B cell (primary cell): Measurements from ENCODE around the gene MBD3. TPM values are rescaled to one million over a fixed set of nuclear protein-coding genes. Genes with fewer than 3 reads are reported as not detected.
A peak's percentile ranks its signal among the peaks of the same experiment; 100 is the strongest.

Source experiments
- ATAC-seq: fragments of 200-7000 bp; cut with Tn5 transposase; one replicate; pipeline ENCODE4 v1.10.0; 2021; ENCODE audit warnings: low read depth, mild to moderate bottlenecking, moderate number of reproducible peaks, moderate library complexity
- CTCF ChIA-PET: fragments of 350-600 bp; sonication (Branson Sonifier 250); formaldehyde crosslinking; loops from one replicate; lab custom pipeline; 2021; ENCODE audit warnings: antibody characterized with exemption, inconsistent platforms; lab: Charles Lee
- POLR2A ChIA-PET: fragments of 350-600 bp; sonication (Branson Sonifier 250); formaldehyde crosslinking; loops from one replicate; lab custom pipeline; 2021; ENCODE audit warnings: antibody characterized with exemption; lab: Charles Lee
- DNase-seq: peaks from one replicate; pipeline ENCODE4 v3.0.0; 2013
- H2AFZ ChIP-seq: 2 replicates; pipeline ENCODE4 v1.6.1; 2012; ENCODE audit warnings: mild to moderate bottlenecking, low read depth, low read length; ENCODE audit not compliant: insufficient read depth, poor library complexity, severe bottlenecking
- H3K27ac ChIP-seq, 2 donors: 1 replicate in 1 of 2; 2 replicates in 1 of 2; pipeline ENCODE4 v1.5.1; 2012 to 2013; ENCODE audit warnings: low read length in 2 of 2, mild to moderate bottlenecking in 2 of 2, moderate library complexity in 1 of 2
- H3K27me3 ChIP-seq, 4 experiments: fragments of 200-600 bp in 1 of 4; sonication (generic) in 1 of 4; replicated peaks in 1 of 4; 1 replicate in 2 of 4; 2 replicates in 2 of 4; pipeline versions ENCODE4 v1.6.1 to v1.7.0; 2013 to 2016; ENCODE audit warnings: low read length in 3 of 4, mild to moderate bottlenecking in 2 of 4, mixed read lengths in 1 of 4, moderate library complexity in 1 of 4; ENCODE audit not compliant: insufficient read depth in 4 of 4, control insufficient read depth in 3 of 4; ENCODE audit errors: control extremely low read depth in 1 of 4
- H3K36me3 ChIP-seq, 2 experiments: replicated peaks in 1 of 2; 1 replicate in 1 of 2; 2 replicates in 1 of 2; pipeline versions ENCODE4 v1.6.1 to v1.7.1; 2013; ENCODE audit warnings: low read length in 1 of 2; ENCODE audit not compliant: insufficient read depth in 2 of 2, control insufficient read depth in 1 of 2; ENCODE audit errors: control extremely low read depth in 1 of 2, extremely low read depth in 1 of 2
- H3K4me1 ChIP-seq, 2 donors: fragments of 200-600 bp in 1 of 2; sonication (generic) in 1 of 2; 1 replicate in 1 of 2; 2 replicates in 1 of 2; pipeline versions ENCODE4 v1.5.1 to v1.6.1; 2013 to 2017; ENCODE audit warnings: low read length in 2 of 2; ENCODE audit not compliant: control insufficient read depth in 2 of 2, insufficient read depth in 2 of 2
- H3K4me2 ChIP-seq: replicated peaks from 2 replicates; pipeline ENCODE3; 2012; ENCODE audit warnings: mild to moderate bottlenecking, low read depth, low read length; ENCODE audit not compliant: poor library complexity, severe bottlenecking
- H3K4me3 ChIP-seq, 5 experiments: fragments of 200-600 bp in 1 of 5; sonication (generic) in 1 of 5; 1 replicate in 3 of 5; 2 replicates in 2 of 5; pipeline versions ENCODE4 v1.5.1 to v1.7.0; 2011 to 2016; ENCODE audit warnings: low read length in 4 of 5, mild to moderate bottlenecking in 4 of 5, low read depth in 2 of 5, control low read depth in 1 of 5, moderate library complexity in 1 of 5; ENCODE audit not compliant: insufficient read depth in 1 of 5; ENCODE audit errors: control extremely low read depth in 1 of 5, extremely low read depth in 1 of 5
- H3K79me2 ChIP-seq: fragments of 200-600 bp; sonication (generic); one replicate; pipeline ENCODE4 v1.6.0; 2016; ENCODE audit warnings: low read length; ENCODE audit not compliant: control insufficient read depth, insufficient read depth
- H3K9ac ChIP-seq: fragments of 200-600 bp; sonication (generic); 2 replicates; pipeline ENCODE4 v1.6.1; 2017; ENCODE audit warnings: mild to moderate bottlenecking, low read length, moderate library complexity
- H3K9me3 ChIP-seq, 3 donors: one replicate each; pipeline versions ENCODE4 v1.6.1 to v1.7.1; 2013; ENCODE audit warnings: low read length in 2 of 3; ENCODE audit not compliant: control insufficient read depth in 2 of 3, insufficient read depth in 1 of 3; ENCODE audit errors: control extremely low read depth in 1 of 3
- H4K20me1 ChIP-seq: 2 replicates; pipeline ENCODE4 v1.6.0; 2012; ENCODE audit warnings: mild to moderate bottlenecking, low read length; ENCODE audit not compliant: insufficient read depth, control insufficient read depth, poor library complexity, severe bottlenecking
- H3K27ac Mint-ChIP-seq: one replicate; pipeline ENCODE4 v1.8.0; 2021; ENCODE audit warnings: mixed read lengths
- H3K27me3 Mint-ChIP-seq: one replicate; pipeline ENCODE4 v1.8.0; 2021; ENCODE audit warnings: mixed read lengths
- H3K4me1 Mint-ChIP-seq: one replicate; pipeline ENCODE4 v1.8.0; 2021; ENCODE audit warnings: mixed read lengths
- H3K4me3 Mint-ChIP-seq: one replicate; pipeline ENCODE4 v1.8.0; 2021; ENCODE audit warnings: mixed read lengths
- H3K9me3 Mint-ChIP-seq: one replicate; pipeline ENCODE4 v1.8.0; 2022; ENCODE audit warnings: mixed read lengths; ENCODE audit not compliant: insufficient read depth
- EZH2 ChIP-seq: IDR thresholded peaks from 2 replicates; pipeline ENCODE4 v1.6.1; 2012; ENCODE audit warnings: borderline replicate concordance, low read depth, mild to moderate bottlenecking, moderate library complexity, low read length; ENCODE audit not compliant: insufficient read depth, poor library complexity, severe bottlenecking
- WGBS: methylation state at CpG from one replicate; pipeline ENCODE4 v1.1.5; 2013; ENCODE audit warnings: missing lambda C conversion rate; ENCODE audit not compliant: insufficient coverage; 5-methylcytosine and 5-hydroxymethylcytosine counted together
- intact Hi-C: fragments of 100-400 bp; cut with micrococcal nuclease; formaldehyde crosslinking; loops from one replicate; pipeline ENCODE4 v1.10.0; 2022
- polyA plus RNA-seq: library from polyadenylated mRNA; depleted of rRNA; stranded (reverse); fragments of >200 nt; gene quantifications from 2 replicates; pipeline ENCODE4 v1.2.3, GENCODE V29; 2012
- total RNA-seq, 2 donors: library from RNA; stranded (reverse); fragments of 120-200 nt in 1 of 2; gene quantifications; 1 replicate in 1 of 2; 2 replicates in 1 of 2; pipeline versions ENCODE4 v1.2.3 to v1.2.4, GENCODE V29; 2013 to 2022
- TF ChIP-seq, protein P1 (sequence below): fragments of 200-600 bp; IDR thresholded peaks from one replicate; pipeline ENCODE4 v1.8.0; 2022; ENCODE audit warnings: antibody characterized with exemption, mild to moderate bottlenecking

The MBD3 gene
- total and polyA plus RNA-seq, 2 donors (not counting 1 experiment from before 2014, with no cell fraction given) = 48.1 to 84.6 TPM

- H3K4me2 ChIP-seq = no peak overlapping the region
- no peaks in the 10 kb centered on the region for H3K27me3 ChIP-seq
- Mint-ChIP-seq H3K4me3 (no peak overlapping the region), H3K4me1 (peaks cover 8% of the 10 kb centered on the region), H3K9me3 (no peaks in the 10 kb centered on the region), H3K27ac (no peak overlapping the region), H3K27me3 (no peaks in the 10 kb centered on the region)
- ChIA-PET CTCF (interaction anchor here (5.1 kb wide), 1 partner anchor 45 kb away, joined by 40 read pairs; no protein-coding TSS in a partner anchor), POLR2A (interaction anchor here (0.6 to 0.7 kb wide), 2 partner anchors 13 to 33 kb away, joined by 3 to 4 read pairs; no protein-coding TSS in a partner anchor)
- no peaks in the 10 kb centered on the region for H3K9me3 ChIP-seq
- intact Hi-C loops = no loop called here
- peaks cover 0 to 69% of the 10 kb centered on the region in 2 experiments for H3K36me3 ChIP-seq
- DNase-seq (no peak), ATAC-seq (no peak)
- peaks cover 0 to 2% of the 10 kb centered on the region in 2 donors for H3K4me1 ChIP-seq
- no peak overlapping the region for H3K4me3 ChIP-seq
- no peak overlapping the region for H3K27ac ChIP-seq
- H3K79me2 ChIP-seq = peaks cover 54% of the 10 kb centered on the region
- H3K9ac ChIP-seq = no peak overlapping the region
- TF ChIP-seq, protein P1, sequence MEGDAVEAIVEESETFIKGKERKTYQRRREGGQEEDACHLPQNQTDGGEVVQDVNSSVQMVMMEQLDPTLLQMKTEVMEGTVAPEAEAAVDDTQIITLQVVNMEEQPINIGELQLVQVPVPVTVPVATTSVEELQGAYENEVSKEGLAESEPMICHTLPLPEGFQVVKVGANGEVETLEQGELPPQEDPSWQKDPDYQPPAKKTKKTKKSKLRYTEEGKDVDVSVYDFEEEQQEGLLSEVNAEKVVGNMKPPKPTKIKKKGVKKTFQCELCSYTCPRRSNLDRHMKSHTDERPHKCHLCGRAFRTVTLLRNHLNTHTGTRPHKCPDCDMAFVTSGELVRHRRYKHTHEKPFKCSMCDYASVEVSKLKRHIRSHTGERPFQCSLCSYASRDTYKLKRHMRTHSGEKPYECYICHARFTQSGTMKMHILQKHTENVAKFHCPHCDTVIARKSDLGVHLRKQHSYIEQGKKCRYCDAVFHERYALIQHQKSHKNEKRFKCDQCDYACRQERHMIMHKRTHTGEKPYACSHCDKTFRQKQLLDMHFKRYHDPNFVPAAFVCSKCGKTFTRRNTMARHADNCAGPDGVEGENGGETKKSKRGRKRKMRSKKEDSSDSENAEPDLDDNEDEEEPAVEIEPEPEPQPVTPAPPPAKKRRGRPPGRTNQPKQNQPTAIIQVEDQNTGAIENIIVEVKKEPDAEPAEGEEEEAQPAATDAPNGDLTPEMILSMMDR = no peak
- no peak for TF ChIP-seq EZH2
- 96% methylated on average over 31 of the region's 32 CpGs for WGBS
- H4K20me1 ChIP-seq = peaks cover 87% of the 10 kb centered on the region
- H2AFZ ChIP-seq = no peak overlapping the region
Observed at GRCh38 chr19:1626417-1627010, 33.8 kb upstream of the MBD3 start.

GRCh38 chr19:1624458-1624857 lies 31.8 kb upstream of the MBD3 start:
- Histone ChIP-seq H3K4me2 (no peak overlapping the region), H3K4me1 (peaks cover 0 to 15% of the 10 kb centered on the region in 2 donors), H3K4me3 (no peak overlapping the region), H2AFZ (no peak overlapping the region), H3K79me2 (peaks cover 46% of the 10 kb centered on the region), H3K36me3 (peaks cover 0 to 69% of the 10 kb centered on the region in 2 experiments), H4K20me1 (peaks cover 87% of the 10 kb centered on the region), H3K27ac (no peak overlapping the region), H3K27me3 (no peaks in the 10 kb centered on the region), H3K9ac (no peak overlapping the region), H3K9me3 (no peaks in the 10 kb centered on the region)
- intact Hi-C loops = loop anchor here (2.0 kb wide), 3 partner anchors 24 to 142 kb away; no protein-coding TSS in a partner anchor
- peaks cover 9% of the 10 kb centered on the region for H3K4me1 Mint-ChIP-seq
- POLR2A ChIA-PET = interaction anchor here (0.6 kb wide), 1 partner anchor 39 kb away, joined by 3 read pairs; no protein-coding TSS in a partner anchor
- no peaks in the 10 kb centered on the region for H3K27me3 Mint-ChIP-seq
- DNase-seq (peak; percentile 70), ATAC-seq (peak; percentile 80)
- no peaks in the 10 kb centered on the region for H3K9me3 Mint-ChIP-seq
- 75% methylated on average over 19 of the region's 23 CpGs for WGBS
- TF ChIP-seq, protein P1 = peak; percentile 77
- no peak for TF ChIP-seq EZH2
- H3K4me3 Mint-ChIP-seq = no peak overlapping the region
- peak overlapping the region; percentile 74 for H3K27ac Mint-ChIP-seq
- CTCF ChIA-PET = interaction anchor here (0.9 to 5.1 kb wide), 9 partner anchors 11 to 202 kb away, joined by 3 to 40 read pairs (median 4); no protein-coding TSS in a partner anchor
